ENCODE results near the gene PXMP4.

Gene PXMP4

GRCh38 chr20:33673114-33673409, 47.0 kb downstream of the PXMP4 start:
- H3K4me3 ChIP-seq (ENCODE audit: low read length): peak overlapping the region; percentile 61
- no peak for TF ChIP-seq CTCF (IDR thresholded peaks at IDR 0.05; ENCODE audit: insufficient read depth, low read depth, low read length, missing control alignments)
- no peak for DNase-seq (ENCODE audit: low read depth)

- TF ChIP-seq CTCF (IDR thresholded peaks at IDR 0.05; ENCODE audit: insufficient read depth, low read depth, low read length, missing control alignments): no peak
- DNase-seq (ENCODE audit: low read depth): no peak
- no peak overlapping the region for H3K4me3 ChIP-seq (ENCODE audit: low read length)
Observed at GRCh38 chr20:33672426-33673113, 47.5 kb downstream of the PXMP4 start.

GRCh38 chr20:33671573-33672288, 48.4 kb downstream of the PXMP4 start:
- no peak for TF ChIP-seq CTCF (IDR thresholded peaks at IDR 0.05; ENCODE audit: insufficient read depth, low read depth, low read length, missing control alignments)
- no peak overlapping the region for H3K4me3 ChIP-seq (ENCODE audit: low read length)

GRCh38 chr20:33670715-33671499, 49.2 kb downstream of the PXMP4 start:
- TF ChIP-seq CTCF (IDR thresholded peaks at IDR 0.05; ENCODE audit: insufficient read depth, low read depth, low read length, missing control alignments): no peak
- H3K4me3 ChIP-seq (ENCODE audit: low read length): no peak overlapping the region

More at GRCh38 chr20:33671573-33672288, 48.4 kb downstream of the PXMP4 start:
- no peak for DNase-seq (ENCODE audit: low read depth)

DNA sequence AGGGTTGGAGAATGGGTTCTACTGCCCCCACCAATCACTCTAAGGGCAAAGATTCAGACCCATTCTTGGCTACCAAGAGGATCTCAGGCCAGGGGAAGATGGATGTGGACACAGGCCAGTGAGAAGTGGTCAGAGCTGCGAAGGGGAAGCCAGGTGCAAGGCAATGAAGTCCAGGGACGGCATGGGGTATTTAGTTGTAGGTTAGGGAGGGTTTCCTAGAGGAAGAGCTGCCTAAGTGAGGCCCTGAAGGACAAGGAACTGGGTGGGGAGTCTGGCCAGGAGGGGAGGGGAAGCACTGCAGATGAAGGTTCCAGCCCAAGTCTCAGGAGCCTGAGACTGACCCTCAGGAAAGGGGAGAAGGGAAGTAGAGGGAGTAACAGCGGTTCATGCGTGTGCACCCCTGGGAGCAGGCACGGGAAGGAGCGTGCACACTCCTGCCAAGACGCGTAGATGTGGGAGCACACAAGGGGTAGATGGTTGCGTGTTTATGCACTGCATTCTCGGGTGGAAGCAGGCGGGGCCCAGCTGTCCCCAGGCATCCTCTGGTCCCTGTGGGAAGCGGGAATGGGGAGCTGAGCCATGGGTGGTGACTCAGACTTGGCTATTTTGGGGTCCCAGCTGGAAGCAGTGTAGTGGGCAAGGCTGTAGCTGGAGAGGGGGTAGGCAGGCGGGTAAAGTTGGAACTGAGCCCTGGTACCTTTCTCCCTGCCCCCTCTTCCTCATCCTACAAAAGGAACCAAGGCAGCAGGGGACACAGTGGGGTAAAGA, 50.1 kb downstream of the PXMP4 start:
- H3K4me3 ChIP-seq (ENCODE audit: low read length): no peak overlapping the region
- DNase-seq (ENCODE audit: low read depth): no peak
- no peak for TF ChIP-seq CTCF (IDR thresholded peaks at IDR 0.05; ENCODE audit: insufficient read depth, low read depth, low read length, missing control alignments)

More at GRCh38 chr20:33670715-33671499, 49.2 kb downstream of the PXMP4 start:
- DNase-seq (ENCODE audit: low read depth): no peak

DNA sequence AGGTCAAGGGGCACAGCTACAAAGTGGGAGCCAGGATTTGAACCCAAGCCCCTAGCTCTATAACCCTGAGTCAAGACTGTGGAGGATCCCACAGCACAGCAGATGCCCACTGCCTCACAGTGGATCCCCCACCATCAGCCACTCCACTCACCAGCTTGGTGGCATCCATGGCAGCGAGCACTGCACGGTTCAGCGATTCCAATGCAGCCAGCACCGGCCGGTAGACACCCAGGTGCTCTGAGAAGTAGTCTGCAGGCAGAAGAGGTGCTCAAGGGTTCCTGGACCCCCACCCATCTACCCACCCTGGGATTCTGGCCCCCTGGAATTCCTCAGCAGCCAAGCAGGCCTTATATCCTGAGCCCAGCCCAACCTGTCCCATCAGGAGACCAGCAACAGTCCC, 50.9 kb downstream of the PXMP4 start:
- no peak overlapping the region for H3K4me3 ChIP-seq (ENCODE audit: low read length)
- DNase-seq (ENCODE audit: low read depth): no peak
- no peak for TF ChIP-seq CTCF (IDR thresholded peaks at IDR 0.05; ENCODE audit: insufficient read depth, low read depth, low read length, missing control alignments)
